Measurements from ENCODE around the gene ZEB2.
A peak's percentile ranks its signal among the peaks of the same experiment; 100 is the strongest.

ZEB2 gene

DNA sequence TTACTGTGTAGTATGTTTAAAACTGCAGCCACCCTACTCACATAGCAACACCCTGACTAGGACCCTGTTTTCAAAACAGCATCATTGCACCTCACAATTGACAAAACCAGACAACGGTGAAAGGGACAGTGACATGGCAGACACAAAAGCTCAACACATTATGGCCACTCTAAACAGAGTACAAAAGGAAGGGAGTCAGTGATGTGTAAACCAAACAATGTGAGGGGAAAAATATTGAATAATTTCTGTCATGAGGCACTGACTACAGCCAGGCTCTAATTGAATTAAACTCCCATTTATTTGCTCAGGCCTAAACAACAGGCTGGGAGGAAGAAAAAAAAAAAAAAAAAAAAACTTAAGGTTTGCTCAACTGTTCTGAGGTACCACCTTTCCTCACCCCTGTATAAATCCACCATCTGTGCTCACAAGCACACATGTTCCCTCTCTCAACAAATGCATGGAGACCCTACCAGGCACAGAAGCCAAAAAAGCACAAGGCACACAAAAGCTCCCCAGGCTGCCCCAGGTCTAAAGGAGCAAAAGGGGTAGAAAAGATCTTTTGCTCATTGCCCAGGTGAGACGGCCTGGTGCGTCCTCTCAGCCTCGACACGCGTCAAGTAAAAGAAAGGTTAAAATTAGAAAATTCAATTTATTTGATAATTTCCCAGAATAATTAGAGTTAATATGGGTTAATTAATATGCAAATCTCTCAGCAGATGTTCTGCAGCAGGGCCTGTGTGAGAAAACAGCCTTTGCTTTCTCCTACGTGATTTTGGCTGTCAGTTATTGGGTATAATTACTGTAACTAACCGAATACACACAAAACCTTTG lies 80.9 kb downstream of the ZEB2 start:
- Histone ChIP-seq H2AFZ (ENCODE audit: low read depth) (no peak overlapping the region), H4K20me1 (ENCODE audit: insufficient read depth) (no peaks in the 10 kb centered on the region), H3K4me2 (no peak overlapping the region), H3K27ac (no peak overlapping the region), H3K9ac (no peak overlapping the region), H3K4me1 (ENCODE audit: low read depth, poor library complexity, severe bottlenecking) (peaks cover 3% of the 10 kb centered on the region), H3K4me3 (IDR thresholded peaks at IDR 0.05; ENCODE audit: insufficient read depth, low read depth, low read length) (no peak overlapping the region), H3K79me2 (ENCODE audit: insufficient read depth, low read depth) (no peaks in the 10 kb centered on the region), H3K27me3 (ENCODE audit: insufficient read depth, low read depth) (no peaks in the 10 kb centered on the region), H3K36me3 (ENCODE audit: insufficient read depth) (no peaks in the 10 kb centered on the region)
- TF ChIP-seq, protein P1, sequence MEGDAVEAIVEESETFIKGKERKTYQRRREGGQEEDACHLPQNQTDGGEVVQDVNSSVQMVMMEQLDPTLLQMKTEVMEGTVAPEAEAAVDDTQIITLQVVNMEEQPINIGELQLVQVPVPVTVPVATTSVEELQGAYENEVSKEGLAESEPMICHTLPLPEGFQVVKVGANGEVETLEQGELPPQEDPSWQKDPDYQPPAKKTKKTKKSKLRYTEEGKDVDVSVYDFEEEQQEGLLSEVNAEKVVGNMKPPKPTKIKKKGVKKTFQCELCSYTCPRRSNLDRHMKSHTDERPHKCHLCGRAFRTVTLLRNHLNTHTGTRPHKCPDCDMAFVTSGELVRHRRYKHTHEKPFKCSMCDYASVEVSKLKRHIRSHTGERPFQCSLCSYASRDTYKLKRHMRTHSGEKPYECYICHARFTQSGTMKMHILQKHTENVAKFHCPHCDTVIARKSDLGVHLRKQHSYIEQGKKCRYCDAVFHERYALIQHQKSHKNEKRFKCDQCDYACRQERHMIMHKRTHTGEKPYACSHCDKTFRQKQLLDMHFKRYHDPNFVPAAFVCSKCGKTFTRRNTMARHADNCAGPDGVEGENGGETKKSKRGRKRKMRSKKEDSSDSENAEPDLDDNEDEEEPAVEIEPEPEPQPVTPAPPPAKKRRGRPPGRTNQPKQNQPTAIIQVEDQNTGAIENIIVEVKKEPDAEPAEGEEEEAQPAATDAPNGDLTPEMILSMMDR (conservative IDR thresholded peaks at IDR 0.05; ENCODE audit: low read depth, low read length) = no peak

DNA sequence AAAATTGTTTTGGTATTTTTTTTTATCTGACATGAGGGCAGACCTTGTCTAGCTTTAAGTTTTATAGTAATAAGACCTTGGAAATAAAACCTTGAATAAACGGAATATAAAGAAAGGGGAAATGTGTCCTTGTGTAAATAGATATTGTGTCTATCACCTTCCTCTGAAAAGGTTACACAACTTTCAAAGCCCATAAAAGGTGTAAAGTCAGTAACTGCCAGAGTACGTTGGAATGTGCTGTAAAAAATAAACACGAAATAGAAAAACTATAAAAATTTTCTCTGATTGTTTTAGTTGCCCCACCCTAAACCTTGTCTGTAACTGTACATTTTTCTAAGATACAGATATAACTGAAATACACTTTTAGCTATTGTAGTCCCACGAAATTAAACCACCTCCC lies 82.3 kb downstream of the ZEB2 start:
- TF ChIP-seq, protein P1 (conservative IDR thresholded peaks at IDR 0.05; ENCODE audit: low read depth, low read length) = no peak
- no peaks in the 10 kb centered on the region for H4K20me1 ChIP-seq (ENCODE audit: insufficient read depth)
- no peaks in the 10 kb centered on the region for H3K36me3 ChIP-seq (ENCODE audit: insufficient read depth)
- peaks cover 17% of the 10 kb centered on the region for H3K4me1 ChIP-seq (ENCODE audit: low read depth, poor library complexity, severe bottlenecking)
- no peak overlapping the region for H3K4me3 ChIP-seq (IDR thresholded peaks at IDR 0.05; ENCODE audit: insufficient read depth, low read depth, low read length)
- H3K9ac ChIP-seq = no peak overlapping the region
- H3K4me2 ChIP-seq = no peak overlapping the region
- no peak overlapping the region for H3K27ac ChIP-seq
- no peak overlapping the region for H2AFZ ChIP-seq (ENCODE audit: low read depth)
- no peaks in the 10 kb centered on the region for H3K27me3 ChIP-seq (ENCODE audit: insufficient read depth, low read depth)
- H3K79me2 ChIP-seq (ENCODE audit: insufficient read depth, low read depth) = no peaks in the 10 kb centered on the region

DNA sequence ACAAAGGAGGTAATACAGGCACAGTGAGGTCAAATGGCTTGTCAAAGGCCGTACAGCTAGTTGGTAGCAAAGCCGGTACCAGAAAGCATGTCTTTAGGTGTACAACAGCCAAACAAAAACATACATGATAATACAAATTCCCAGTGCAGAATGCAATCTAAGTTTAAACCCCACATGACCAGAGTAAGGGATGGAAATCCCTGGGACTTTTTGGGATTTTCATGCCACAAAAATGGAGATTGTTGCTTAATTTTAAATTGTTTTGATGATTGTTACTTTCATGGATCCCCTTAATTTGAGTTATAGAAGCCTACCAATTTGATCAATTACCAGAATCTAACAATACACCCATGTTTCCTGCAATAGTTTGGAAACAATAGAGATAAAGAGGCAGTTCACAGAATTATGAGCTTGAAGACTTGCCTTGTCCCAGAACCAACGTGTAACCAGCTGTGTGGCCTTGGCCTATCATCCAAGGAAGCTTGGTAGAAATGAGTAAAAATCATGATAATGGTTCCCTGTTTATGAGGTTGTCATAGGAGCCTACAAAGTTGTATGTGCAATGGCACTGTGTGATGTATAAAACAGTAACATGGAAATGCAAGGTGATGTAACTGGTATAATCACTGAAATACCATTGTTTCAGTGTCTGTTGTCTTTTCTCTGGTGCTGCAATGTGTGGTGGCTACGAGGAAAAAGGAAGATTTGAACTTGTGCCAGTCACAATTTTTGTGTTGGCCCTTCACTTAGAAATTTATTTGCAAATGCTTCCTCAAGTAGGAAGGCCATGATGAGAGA lies 85.3 kb downstream of the ZEB2 start:
- Histone ChIP-seq H3K36me3 (ENCODE audit: insufficient read depth) (no peaks in the 10 kb centered on the region), H3K4me1 (ENCODE audit: low read depth, poor library complexity, severe bottlenecking) (peaks cover 31% of the 10 kb centered on the region), H3K27me3 (ENCODE audit: insufficient read depth, low read depth) (no peaks in the 10 kb centered on the region), H3K79me2 (ENCODE audit: insufficient read depth, low read depth) (no peaks in the 10 kb centered on the region), H3K27ac (no peak overlapping the region), H2AFZ (ENCODE audit: low read depth) (no peak overlapping the region), H3K4me2 (no peak overlapping the region), H4K20me1 (ENCODE audit: insufficient read depth) (no peaks in the 10 kb centered on the region), H3K4me3 (IDR thresholded peaks at IDR 0.05; ENCODE audit: insufficient read depth, low read depth, low read length) (no peak overlapping the region), H3K9ac (no peak overlapping the region)
- TF ChIP-seq, protein P1 (conservative IDR thresholded peaks at IDR 0.05; ENCODE audit: low read depth, low read length) = no peak

DNA sequence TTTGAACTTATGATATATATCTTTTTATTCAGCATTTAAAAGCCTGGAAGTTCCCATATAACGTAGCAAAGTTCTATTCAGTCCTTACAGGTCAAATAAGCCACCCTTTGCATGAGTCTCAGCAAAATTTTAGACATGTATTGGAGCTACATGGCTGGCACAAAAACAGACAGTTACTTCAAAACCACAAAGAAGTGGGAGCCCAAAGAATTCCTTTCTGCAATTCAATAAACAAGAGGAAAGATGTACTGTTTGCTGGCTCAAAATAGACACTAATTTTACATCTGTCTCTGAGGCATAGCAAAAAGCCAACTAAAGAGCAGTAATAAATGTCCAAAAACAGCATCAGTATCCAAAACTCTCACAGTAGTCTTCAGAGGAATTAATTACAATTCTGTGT lies 87.0 kb downstream of the ZEB2 start:
- TF ChIP-seq, protein P1 (conservative IDR thresholded peaks at IDR 0.05; ENCODE audit: low read depth, low read length) = no peak
- Histone ChIP-seq H3K4me1 (ENCODE audit: low read depth, poor library complexity, severe bottlenecking) (peaks cover 48% of the 10 kb centered on the region), H2AFZ (ENCODE audit: low read depth) (no peak overlapping the region), H3K27ac (peak overlapping the region; percentile 99; the same call in 1 of the 2 replicates), H3K4me3 (IDR thresholded peaks at IDR 0.05; ENCODE audit: insufficient read depth, low read depth, low read length) (no peak overlapping the region), H3K36me3 (ENCODE audit: insufficient read depth) (no peaks in the 10 kb centered on the region), H3K9ac (no peak overlapping the region), H4K20me1 (ENCODE audit: insufficient read depth) (no peaks in the 10 kb centered on the region), H3K27me3 (ENCODE audit: insufficient read depth, low read depth) (no peaks in the 10 kb centered on the region), H3K79me2 (ENCODE audit: insufficient read depth, low read depth) (0 out of 2 replicates have a peak, but pooled peaks cover 8% of the 10 kb centered on the region), H3K4me2 (peak overlapping the region; percentile 91; the same call in 1 of the 2 replicates)

Measured in KMS-11 (cell line).